Measurements from ENCODE around the gene TRAFD1.

DNA sequence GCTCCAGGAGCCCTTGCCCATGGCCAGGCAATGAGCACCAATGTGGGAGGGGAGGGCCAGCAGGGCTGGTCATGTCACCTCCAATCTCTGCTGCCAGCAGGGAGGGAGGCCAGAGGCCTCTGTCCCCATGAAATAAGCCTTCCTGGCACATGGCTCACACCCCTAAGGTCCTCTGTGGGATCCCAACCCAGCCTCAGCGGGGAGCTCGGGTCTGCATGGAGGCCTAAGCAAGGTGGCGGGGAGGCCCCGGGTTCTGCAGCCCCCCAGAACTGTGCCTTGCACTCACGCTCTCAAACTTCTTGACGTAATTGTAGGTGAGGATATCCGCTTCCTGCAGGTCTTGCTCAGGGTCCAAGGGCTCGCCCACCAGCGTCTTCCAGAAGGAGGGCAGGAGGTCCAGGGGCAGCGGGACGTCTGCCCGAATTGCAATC is 41.7 kb downstream of the TRAFD1 start:
- TF ChIP-seq, protein P1, sequence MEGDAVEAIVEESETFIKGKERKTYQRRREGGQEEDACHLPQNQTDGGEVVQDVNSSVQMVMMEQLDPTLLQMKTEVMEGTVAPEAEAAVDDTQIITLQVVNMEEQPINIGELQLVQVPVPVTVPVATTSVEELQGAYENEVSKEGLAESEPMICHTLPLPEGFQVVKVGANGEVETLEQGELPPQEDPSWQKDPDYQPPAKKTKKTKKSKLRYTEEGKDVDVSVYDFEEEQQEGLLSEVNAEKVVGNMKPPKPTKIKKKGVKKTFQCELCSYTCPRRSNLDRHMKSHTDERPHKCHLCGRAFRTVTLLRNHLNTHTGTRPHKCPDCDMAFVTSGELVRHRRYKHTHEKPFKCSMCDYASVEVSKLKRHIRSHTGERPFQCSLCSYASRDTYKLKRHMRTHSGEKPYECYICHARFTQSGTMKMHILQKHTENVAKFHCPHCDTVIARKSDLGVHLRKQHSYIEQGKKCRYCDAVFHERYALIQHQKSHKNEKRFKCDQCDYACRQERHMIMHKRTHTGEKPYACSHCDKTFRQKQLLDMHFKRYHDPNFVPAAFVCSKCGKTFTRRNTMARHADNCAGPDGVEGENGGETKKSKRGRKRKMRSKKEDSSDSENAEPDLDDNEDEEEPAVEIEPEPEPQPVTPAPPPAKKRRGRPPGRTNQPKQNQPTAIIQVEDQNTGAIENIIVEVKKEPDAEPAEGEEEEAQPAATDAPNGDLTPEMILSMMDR (IDR thresholded peaks at IDR 0.05; ENCODE audit: low read depth, low read length): no peak
- no peak for TF ChIP-seq POLR2A (IDR thresholded peaks at IDR 0.05; ENCODE audit: extremely low read depth, insufficient read length)
- TF ChIP-seq, protein P2, sequence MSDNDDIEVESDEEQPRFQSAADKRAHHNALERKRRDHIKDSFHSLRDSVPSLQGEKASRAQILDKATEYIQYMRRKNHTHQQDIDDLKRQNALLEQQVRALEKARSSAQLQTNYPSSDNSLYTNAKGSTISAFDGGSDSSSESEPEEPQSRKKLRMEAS (IDR thresholded peaks at IDR 0.05; ENCODE audit: low read depth, low read length): no peak
- TF ChIP-seq MYC (IDR thresholded peaks at IDR 0.05; ENCODE audit: low read depth, low read length): no peak
